ENCODE data around the gene SLC18B1.

The SLC18B1 gene

GRCh38 chr6:132812255-132812732, 13.9 kb upstream of the SLC18B1 start:
- ATAC-seq: no peak
- no peak for TF ChIP-seq ZFP30 (CRISPR knock-in tag; IDR thresholded peaks at IDR 0.05)
- no peak for TF ChIP-seq TSHZ2 (CRISPR knock-in tag; IDR thresholded peaks at IDR 0.05)
- no peak for TF ChIP-seq ISL1 (CRISPR knock-in tag; IDR thresholded peaks at IDR 0.05)
- TF ChIP-seq, protein P1, sequence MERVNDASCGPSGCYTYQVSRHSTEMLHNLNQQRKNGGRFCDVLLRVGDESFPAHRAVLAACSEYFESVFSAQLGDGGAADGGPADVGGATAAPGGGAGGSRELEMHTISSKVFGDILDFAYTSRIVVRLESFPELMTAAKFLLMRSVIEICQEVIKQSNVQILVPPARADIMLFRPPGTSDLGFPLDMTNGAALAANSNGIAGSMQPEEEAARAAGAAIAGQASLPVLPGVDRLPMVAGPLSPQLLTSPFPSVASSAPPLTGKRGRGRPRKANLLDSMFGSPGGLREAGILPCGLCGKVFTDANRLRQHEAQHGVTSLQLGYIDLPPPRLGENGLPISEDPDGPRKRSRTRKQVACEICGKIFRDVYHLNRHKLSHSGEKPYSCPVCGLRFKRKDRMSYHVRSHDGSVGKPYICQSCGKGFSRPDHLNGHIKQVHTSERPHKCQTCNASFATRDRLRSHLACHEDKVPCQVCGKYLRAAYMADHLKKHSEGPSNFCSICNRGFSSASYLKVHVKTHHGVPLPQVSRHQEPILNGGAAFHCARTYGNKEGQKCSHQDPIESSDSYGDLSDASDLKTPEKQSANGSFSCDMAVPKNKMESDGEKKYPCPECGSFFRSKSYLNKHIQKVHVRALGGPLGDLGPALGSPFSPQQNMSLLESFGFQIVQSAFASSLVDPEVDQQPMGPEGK (CRISPR knock-in tag; IDR thresholded peaks at IDR 0.05; ENCODE audit: borderline replicate concordance): no peak
- no peak for TF ChIP-seq ZNF70 (CRISPR knock-in tag; IDR thresholded peaks at IDR 0.05)
- TF ChIP-seq, protein P2, sequence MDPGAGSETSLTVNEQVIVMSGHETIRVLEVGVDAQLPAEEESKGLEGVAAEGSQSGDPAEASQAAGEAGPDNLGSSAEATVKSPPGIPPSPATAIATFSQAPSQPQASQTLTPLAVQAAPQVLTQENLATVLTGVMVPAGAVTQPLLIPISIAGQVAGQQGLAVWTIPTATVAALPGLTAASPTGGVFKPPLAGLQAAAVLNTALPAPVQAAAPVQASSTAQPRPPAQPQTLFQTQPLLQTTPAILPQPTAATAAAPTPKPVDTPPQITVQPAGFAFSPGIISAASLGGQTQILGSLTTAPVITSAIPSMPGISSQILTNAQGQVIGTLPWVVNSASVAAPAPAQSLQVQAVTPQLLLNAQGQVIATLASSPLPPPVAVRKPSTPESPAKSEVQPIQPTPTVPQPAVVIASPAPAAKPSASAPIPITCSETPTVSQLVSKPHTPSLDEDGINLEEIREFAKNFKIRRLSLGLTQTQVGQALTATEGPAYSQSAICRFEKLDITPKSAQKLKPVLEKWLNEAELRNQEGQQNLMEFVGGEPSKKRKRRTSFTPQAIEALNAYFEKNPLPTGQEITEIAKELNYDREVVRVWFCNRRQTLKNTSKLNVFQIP (CRISPR knock-in tag; IDR thresholded peaks at IDR 0.05; ENCODE audit: borderline replicate concordance, low read depth): no peak
- TF ChIP-seq SNAI2 (CRISPR knock-in tag; IDR thresholded peaks at IDR 0.05): no peak
- TF ChIP-seq CSDC2 (CRISPR knock-in tag; IDR thresholded peaks at IDR 0.05): no peak
- TF ChIP-seq ZFP3 (CRISPR knock-in tag; IDR thresholded peaks at IDR 0.05): no peak
- TF ChIP-seq CREB5 (CRISPR knock-in tag; IDR thresholded peaks at IDR 0.05; ENCODE audit: low read depth): no peak
- TF ChIP-seq ESRRG (CRISPR knock-in tag; IDR thresholded peaks at IDR 0.05): no peak
- no peak for TF ChIP-seq GLIS3 (CRISPR knock-in tag; IDR thresholded peaks at IDR 0.05)
- TF ChIP-seq, protein P3, sequence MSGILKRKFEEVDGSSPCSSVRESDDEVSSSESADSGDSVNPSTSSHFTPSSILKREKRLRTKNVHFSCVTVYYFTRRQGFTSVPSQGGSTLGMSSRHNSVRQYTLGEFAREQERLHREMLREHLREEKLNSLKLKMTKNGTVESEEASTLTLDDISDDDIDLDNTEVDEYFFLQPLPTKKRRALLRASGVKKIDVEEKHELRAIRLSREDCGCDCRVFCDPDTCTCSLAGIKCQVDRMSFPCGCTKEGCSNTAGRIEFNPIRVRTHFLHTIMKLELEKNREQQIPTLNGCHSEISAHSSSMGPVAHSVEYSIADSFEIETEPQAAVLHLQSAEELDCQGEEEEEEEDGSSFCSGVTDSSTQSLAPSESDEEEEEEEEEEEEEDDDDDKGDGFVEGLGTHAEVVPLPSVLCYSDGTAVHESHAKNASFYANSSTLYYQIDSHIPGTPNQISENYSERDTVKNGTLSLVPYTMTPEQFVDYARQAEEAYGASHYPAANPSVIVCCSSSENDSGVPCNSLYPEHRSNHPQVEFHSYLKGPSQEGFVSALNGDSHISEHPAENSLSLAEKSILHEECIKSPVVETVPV (CRISPR knock-in tag; IDR thresholded peaks at IDR 0.05): no peak
- no peak for TF ChIP-seq ZNF565 (CRISPR knock-in tag; conservative IDR thresholded peaks at IDR 0.05; ENCODE audit: low read depth)
- no peak for TF ChIP-seq ARNTL (CRISPR knock-in tag; IDR thresholded peaks at IDR 0.05; ENCODE audit: borderline replicate concordance, low read depth)

GRCh38 chr6:132811276-132811675, 12.8 kb upstream of the SLC18B1 start:
- no peak for ATAC-seq
- TF ChIP-seq RARB (CRISPR knock-in tag; IDR thresholded peaks at IDR 0.05) (no peak), ZC3H10 (CRISPR knock-in tag; IDR thresholded peaks at IDR 0.05) (no peak), BACH2 (CRISPR knock-in tag; IDR thresholded peaks at IDR 0.05; ENCODE audit: borderline replicate concordance) (no peak), PPARA (CRISPR knock-in tag; IDR thresholded peaks at IDR 0.05; ENCODE audit: borderline replicate concordance) (no peak), TCF4 (CRISPR knock-in tag; IDR thresholded peaks at IDR 0.05; ENCODE audit: borderline replicate concordance) (no peak), ZNF565 (CRISPR knock-in tag; conservative IDR thresholded peaks at IDR 0.05; ENCODE audit: low read depth) (no peak), SNAI2 (CRISPR knock-in tag; IDR thresholded peaks at IDR 0.05) (no peak), CREB5 (CRISPR knock-in tag; IDR thresholded peaks at IDR 0.05; ENCODE audit: low read depth) (no peak), ZFP3 (CRISPR knock-in tag; IDR thresholded peaks at IDR 0.05) (no peak), ISL1 (CRISPR knock-in tag; IDR thresholded peaks at IDR 0.05) (no peak), ZNF70 (CRISPR knock-in tag; IDR thresholded peaks at IDR 0.05) (no peak), TSHZ2 (CRISPR knock-in tag; IDR thresholded peaks at IDR 0.05) (no peak), CSDC2 (CRISPR knock-in tag; IDR thresholded peaks at IDR 0.05) (no peak), OSR1 (CRISPR knock-in tag; IDR thresholded peaks at IDR 0.05) (no peak), ZNF8 (CRISPR knock-in tag; IDR thresholded peaks at IDR 0.05) (no peak), ZFP30 (CRISPR knock-in tag; IDR thresholded peaks at IDR 0.05) (no peak)

All from SK-N-SH treated with all-trans-retinoic acid at 6 μM for 48 hours (cell line).